ENCODE measurements around the gene KANK2. TPM values are rescaled to one million over a fixed set of nuclear protein-coding genes. Genes with fewer than 3 reads are reported as not detected.

Gene KANK2
- total RNA-seq, 4 donors from 2014 or later, result 156 to 414 (median 327) TPM

- TF ChIP-seq, protein P1, sequence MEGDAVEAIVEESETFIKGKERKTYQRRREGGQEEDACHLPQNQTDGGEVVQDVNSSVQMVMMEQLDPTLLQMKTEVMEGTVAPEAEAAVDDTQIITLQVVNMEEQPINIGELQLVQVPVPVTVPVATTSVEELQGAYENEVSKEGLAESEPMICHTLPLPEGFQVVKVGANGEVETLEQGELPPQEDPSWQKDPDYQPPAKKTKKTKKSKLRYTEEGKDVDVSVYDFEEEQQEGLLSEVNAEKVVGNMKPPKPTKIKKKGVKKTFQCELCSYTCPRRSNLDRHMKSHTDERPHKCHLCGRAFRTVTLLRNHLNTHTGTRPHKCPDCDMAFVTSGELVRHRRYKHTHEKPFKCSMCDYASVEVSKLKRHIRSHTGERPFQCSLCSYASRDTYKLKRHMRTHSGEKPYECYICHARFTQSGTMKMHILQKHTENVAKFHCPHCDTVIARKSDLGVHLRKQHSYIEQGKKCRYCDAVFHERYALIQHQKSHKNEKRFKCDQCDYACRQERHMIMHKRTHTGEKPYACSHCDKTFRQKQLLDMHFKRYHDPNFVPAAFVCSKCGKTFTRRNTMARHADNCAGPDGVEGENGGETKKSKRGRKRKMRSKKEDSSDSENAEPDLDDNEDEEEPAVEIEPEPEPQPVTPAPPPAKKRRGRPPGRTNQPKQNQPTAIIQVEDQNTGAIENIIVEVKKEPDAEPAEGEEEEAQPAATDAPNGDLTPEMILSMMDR (IDR thresholded peaks at IDR 0.05; ENCODE audit: low read depth), result no peak
Measured at GRCh38 chr19:11166281-11167142, 30.8 kb downstream of the KANK2 start.

DNA sequence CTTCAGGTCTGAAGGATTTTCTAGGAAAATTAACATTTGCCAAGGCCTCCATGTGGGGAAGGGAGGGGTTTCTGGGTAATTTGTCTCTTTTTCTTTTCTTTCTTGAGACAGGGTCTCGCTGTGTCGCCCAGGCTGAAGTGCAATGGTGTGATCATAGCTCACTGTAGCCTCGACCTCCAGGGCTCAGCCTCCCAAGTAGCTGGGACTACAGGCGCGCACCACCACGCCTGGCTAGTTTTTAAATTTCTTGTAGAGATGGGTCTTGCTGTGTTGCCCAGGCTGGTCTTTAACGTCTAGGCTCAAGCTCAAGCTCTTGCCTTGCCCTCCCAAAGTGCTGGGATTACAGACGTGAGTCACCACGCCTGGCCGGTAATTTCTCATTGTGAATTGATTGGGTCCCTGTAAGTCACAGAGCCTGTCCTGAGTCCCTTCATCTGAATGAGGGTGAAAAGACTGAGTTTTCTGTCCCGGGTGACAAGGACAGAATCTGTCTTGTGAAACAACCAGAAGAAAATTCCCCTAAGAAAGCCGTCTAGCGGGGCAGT lies 31.8 kb downstream of the KANK2 start:
- TF ChIP-seq, protein P1 (IDR thresholded peaks at IDR 0.05; ENCODE audit: low read depth), result no peak

GRCh38 chr19:11164879-11165406 lies 32.4 kb downstream of the KANK2 start:
- TF ChIP-seq, protein P1 (IDR thresholded peaks at IDR 0.05; ENCODE audit: low read depth), result no peak

- TF ChIP-seq, protein P1 (IDR thresholded peaks at IDR 0.05; ENCODE audit: low read depth), result no peak
Measured at GRCh38 chr19:11164296-11164695, 33.0 kb downstream of the KANK2 start.

DNA sequence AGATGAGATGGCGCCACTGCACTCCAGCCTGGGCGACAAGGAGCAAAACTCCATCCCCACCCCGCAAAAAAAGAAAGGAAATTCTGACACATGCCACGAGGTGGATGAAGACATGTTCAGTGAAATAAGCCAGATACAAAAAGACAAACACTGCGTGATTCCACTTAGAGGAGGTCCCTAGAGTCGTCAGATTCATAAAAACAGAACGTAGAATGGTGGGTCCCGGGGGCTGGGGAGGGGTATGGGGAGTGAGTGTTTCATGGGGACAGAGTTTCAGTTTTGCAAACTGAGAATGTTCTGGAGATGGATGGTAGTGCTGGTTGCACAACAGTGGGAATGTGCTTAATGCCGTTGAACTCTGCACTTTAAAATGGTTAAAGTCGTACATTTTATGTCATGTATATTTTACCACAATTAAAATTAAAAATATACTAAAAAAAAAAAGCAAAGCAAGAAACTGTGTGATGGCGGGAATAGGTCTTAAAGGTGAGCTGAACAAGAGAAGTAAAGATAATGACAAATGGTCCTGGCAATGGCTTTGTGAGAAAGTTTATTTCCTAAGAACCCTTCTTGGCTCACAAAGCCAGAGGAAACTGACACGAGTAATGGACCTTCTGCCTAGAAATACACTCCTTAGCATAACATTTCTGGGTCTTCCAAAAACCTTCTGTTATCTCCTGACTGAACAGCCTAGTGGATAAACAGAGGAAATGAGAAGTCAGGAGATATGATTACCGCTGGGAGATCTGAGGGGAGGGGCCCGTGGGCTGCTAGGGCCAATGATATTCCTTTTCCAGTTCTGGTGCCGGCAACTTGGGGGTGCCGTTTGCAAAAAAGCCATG lies 37.5 kb downstream of the KANK2 start:
- TF ChIP-seq, protein P1 (IDR thresholded peaks at IDR 0.05; ENCODE audit: low read depth), result no peak

- TF ChIP-seq, protein P1 (IDR thresholded peaks at IDR 0.05; ENCODE audit: low read depth), result no peak
Measured at GRCh38 chr19:11155373-11156120, 41.8 kb downstream of the KANK2 start, which contains the start of gene SPC24. SPC24 (minus strand) TSS chr19:11155782; CDS start chr19:11155776, 6 bp downstream.

Data from subcutaneous adipose tissue (tissue), 4 donors.